GM23338 (cell line): Measurements from ENCODE around the gene MAP3K15. TPM values are rescaled to one million over a fixed set of nuclear protein-coding genes. Genes with fewer than 3 reads are reported as not detected.

Experiments
- ATAC-seq: fragments of 200-7000 bp; cut with Tn5 transposase; 3 replicates; pipeline ENCODE4 v1.9.1; 2020
- DNase-seq: peaks from one replicate; pipeline ENCODE4 v3.0.0-alpha.2; 2015; ENCODE audit warnings: low spot score
- H2AFZ ChIP-seq: fragments of 200-600 bp; sonication (generic); 2 replicates; pipeline ENCODE4 v1.8.0; 2016; ENCODE audit warnings: antibody characterized with exemption, mild to moderate bottlenecking, moderate library complexity
- H3F3A ChIP-seq: fragments of 200-600 bp; sonication (generic); replicated peaks from 2 replicates; pipeline ENCODE4 v1.8.0; 2017; ENCODE audit warnings: antibody characterized with exemption, mixed run types, low read depth
- H3K27ac ChIP-seq: fragments of 200-600 bp; sonication (generic); 2 replicates; pipeline ENCODE4 v1.6.1; 2016; ENCODE audit warnings: low read depth
- H3K27me3 ChIP-seq: fragments of 200-600 bp; sonication (generic); 2 replicates; pipeline ENCODE4 v1.8.0; 2016; ENCODE audit warnings: mild to moderate bottlenecking, mixed run types, moderate library complexity; ENCODE audit not compliant: insufficient read depth
- H3K36me3 ChIP-seq: fragments of 200-600 bp; sonication (generic); 2 replicates; pipeline ENCODE4 v1.8.0; 2016; ENCODE audit warnings: mild to moderate bottlenecking; ENCODE audit not compliant: insufficient read depth
- H3K4me1 ChIP-seq: fragments of 200-600 bp; sonication (generic); 2 replicates; pipeline ENCODE4 v1.8.0; 2016; ENCODE audit warnings: mild to moderate bottlenecking, moderate library complexity; ENCODE audit not compliant: insufficient read depth
- H3K4me2 ChIP-seq: fragments of 200-600 bp; sonication (generic); 2 replicates; pipeline ENCODE4 v1.7.1; 2017; ENCODE audit warnings: mixed run types
- H3K4me3 ChIP-seq: fragments of 200-600 bp; sonication (generic); 2 replicates; pipeline ENCODE4 v1.6.1; 2016; ENCODE audit warnings: mixed run types
- H3K79me2 ChIP-seq: fragments of 200-600 bp; sonication (generic); replicated peaks from 2 replicates; pipeline ENCODE4 v1.8.0; 2017; ENCODE audit warnings: mild to moderate bottlenecking; ENCODE audit not compliant: insufficient read depth
- H3K9me2 ChIP-seq: fragments of 200-600 bp; sonication (generic); 2 replicates; pipeline ENCODE4 v1.8.0; 2017; ENCODE audit not compliant: insufficient read depth
- H4K20me1 ChIP-seq: fragments of 200-600 bp; sonication (generic); replicated peaks from 2 replicates; pipeline ENCODE4 v1.8.0; 2017; ENCODE audit warnings: mild to moderate bottlenecking; ENCODE audit not compliant: insufficient read depth
- H3K27ac Mint-ChIP-seq: 2 replicates; pipeline ENCODE4 v1.8.0; 2020; ENCODE audit warnings: inconsistent platforms, mild to moderate bottlenecking, moderate library complexity, mixed read lengths
- H3K27me3 Mint-ChIP-seq: 3 replicates; pipeline ENCODE4 v1.8.0; 2022; ENCODE audit warnings: low read depth, mild to moderate bottlenecking, moderate library complexity, mixed read lengths, inconsistent platforms; ENCODE audit not compliant: insufficient read depth, poor library complexity
- H3K36me3 Mint-ChIP-seq: 3 replicates; pipeline ENCODE4 v1.8.0; 2021; ENCODE audit warnings: low read depth, mild to moderate bottlenecking, inconsistent platforms, moderate library complexity, mixed read lengths
- H3K4me1 Mint-ChIP-seq: 3 replicates; pipeline ENCODE4 v1.8.0; 2020; ENCODE audit warnings: mild to moderate bottlenecking, inconsistent platforms, mixed read lengths
- H3K4me3 Mint-ChIP-seq: 3 replicates; pipeline ENCODE4 v1.8.0; 2021; ENCODE audit warnings: moderate library complexity, mild to moderate bottlenecking, inconsistent platforms, mixed read lengths
- H3K9me3 Mint-ChIP-seq: 3 replicates; pipeline ENCODE4 v1.8.0; 2020; ENCODE audit warnings: moderate library complexity, mild to moderate bottlenecking, inconsistent platforms, mixed read lengths
- CREB1 ChIP-seq: fragments of 250-450 bp; sonication (Bioruptor Pico); IDR thresholded peaks from 2 replicates; pipeline ENCODE4 v1.5.0; 2020; ENCODE audit warnings: low read depth, mild to moderate bottlenecking, moderate library complexity
- ETS1 ChIP-seq: IDR thresholded peaks from 2 replicates; pipeline ENCODE4 v1.6.1; 2016; ENCODE audit warnings: antibody characterized with exemption
- EZH2 ChIP-seq: fragments of 200-600 bp; sonication (generic); IDR thresholded peaks from one replicate; pipeline ENCODE4 v1.8.0; 2017; ENCODE audit warnings: antibody characterized with exemption, mild to moderate bottlenecking, low read depth; ENCODE audit not compliant: unreplicated experiment
- EZH2phosphoT487 ChIP-seq: fragments of 200-600 bp; sonication (generic); IDR thresholded peaks from one replicate; pipeline ENCODE4 v1.8.1; 2018; ENCODE audit warnings: antibody characterized with exemption; ENCODE audit not compliant: unreplicated experiment
- JUNB ChIP-seq: IDR thresholded peaks from one replicate; pipeline ENCODE4 v1.6.1; 2016; ENCODE audit warnings: antibody characterized with exemption; ENCODE audit not compliant: unreplicated experiment
- NANOG ChIP-seq: IDR thresholded peaks from 2 replicates; pipeline ENCODE4 v1.6.1; 2016; ENCODE audit warnings: antibody characterized with exemption, borderline replicate concordance
- POLR2AphosphoS5 ChIP-seq: IDR thresholded peaks from 2 replicates; pipeline ENCODE4 v1.6.1; 2016; ENCODE audit warnings: antibody characterized with exemption, low read depth
- STAT1 ChIP-seq: IDR thresholded peaks from one replicate; pipeline ENCODE4 v1.6.1; 2016; ENCODE audit warnings: antibody characterized with exemption; ENCODE audit not compliant: unreplicated experiment
- ZNF114 ChIP-seq: fragments of 250-450 bp; sonication (Bioruptor Pico); IDR thresholded peaks from 2 replicates; pipeline ENCODE4 v1.5.0; 2020; ENCODE audit warnings: mild to moderate bottlenecking, moderate library complexity
- ZNF331 ChIP-seq: fragments of 250-450 bp; sonication (Bioruptor Pico); IDR thresholded peaks from 2 replicates; pipeline ENCODE4 v1.5.0; 2020; ENCODE audit warnings: low read depth, mild to moderate bottlenecking, moderate library complexity
- ZNF462 ChIP-seq: fragments of 250-450 bp; sonication (Bioruptor Pico); IDR thresholded peaks from 2 replicates; pipeline ENCODE4 v1.5.0; 2020; ENCODE audit warnings: mild to moderate bottlenecking, moderate library complexity
- polyA plus RNA-seq: library from polyadenylated mRNA; unstranded; fragments of >200 nt; fragmentation: Nextera tagmentation; extraction: Ambion mirVana; gene quantifications from 2 replicates; pipeline ENCODE4 v1.2.1, GENCODE V29; 2016
- total RNA-seq: library from RNA; depleted of rRNA; stranded (reverse); fragments of >200 nt; shearing (Covaris generic); gene quantifications from 2 replicates; pipeline ENCODE4 v1.2.3, GENCODE V29; 2014
- TF ChIP-seq, protein P1 (sequence below), 2 experiments: fragments of 200-600 bp in 1 of 2; sonication (generic) in 1 of 2; conservative IDR thresholded peaks; 2 replicates each; pipeline versions ENCODE4 v1.5.1 to v1.6.1; 2016 to 2017; ENCODE audit warnings: antibody characterized with exemption in 2 of 2, low read depth in 2 of 2, mild to moderate bottlenecking in 2 of 2, moderate library complexity in 1 of 2

MAP3K15 gene
- total and polyA plus RNA-seq, 2 experiments from 2014 or later: 0.40 to 3.1 TPM

DNA sequence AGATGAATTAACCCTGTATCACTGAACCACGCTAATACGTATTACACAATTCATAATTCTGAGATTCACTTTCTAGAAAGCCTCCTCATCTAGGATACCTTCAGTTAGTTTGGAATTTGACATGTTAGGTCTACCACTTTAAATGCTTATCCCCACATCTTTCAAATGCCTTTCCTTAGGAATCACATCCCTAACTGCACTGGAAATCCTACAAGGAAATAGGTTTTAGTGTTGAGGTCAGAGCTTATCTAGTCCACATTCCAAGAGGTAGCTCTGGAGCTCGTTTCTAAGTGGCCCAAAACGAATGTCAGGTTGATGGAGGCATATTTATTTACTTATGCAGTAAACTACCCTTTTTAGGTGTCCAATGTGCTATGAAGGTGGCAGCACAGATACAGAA, 153.6 kb downstream of the MAP3K15 start (continued):
- TF ChIP-seq, protein P1, sequence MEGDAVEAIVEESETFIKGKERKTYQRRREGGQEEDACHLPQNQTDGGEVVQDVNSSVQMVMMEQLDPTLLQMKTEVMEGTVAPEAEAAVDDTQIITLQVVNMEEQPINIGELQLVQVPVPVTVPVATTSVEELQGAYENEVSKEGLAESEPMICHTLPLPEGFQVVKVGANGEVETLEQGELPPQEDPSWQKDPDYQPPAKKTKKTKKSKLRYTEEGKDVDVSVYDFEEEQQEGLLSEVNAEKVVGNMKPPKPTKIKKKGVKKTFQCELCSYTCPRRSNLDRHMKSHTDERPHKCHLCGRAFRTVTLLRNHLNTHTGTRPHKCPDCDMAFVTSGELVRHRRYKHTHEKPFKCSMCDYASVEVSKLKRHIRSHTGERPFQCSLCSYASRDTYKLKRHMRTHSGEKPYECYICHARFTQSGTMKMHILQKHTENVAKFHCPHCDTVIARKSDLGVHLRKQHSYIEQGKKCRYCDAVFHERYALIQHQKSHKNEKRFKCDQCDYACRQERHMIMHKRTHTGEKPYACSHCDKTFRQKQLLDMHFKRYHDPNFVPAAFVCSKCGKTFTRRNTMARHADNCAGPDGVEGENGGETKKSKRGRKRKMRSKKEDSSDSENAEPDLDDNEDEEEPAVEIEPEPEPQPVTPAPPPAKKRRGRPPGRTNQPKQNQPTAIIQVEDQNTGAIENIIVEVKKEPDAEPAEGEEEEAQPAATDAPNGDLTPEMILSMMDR (conservative IDR thresholded peaks at IDR 0.05; ENCODE audit: low read depth in 2 of 2): no peak
- TF ChIP-seq POLR2AphosphoS5 (no peak), ZNF331 (CRISPR knock-in tag) (no peak), CREB1 (no peak), JUNB (no peak), EZH2 (no peak)

- Histone ChIP-seq H3K27me3 (no peaks in the 10 kb centered on the region), H3K79me2 (no peaks in the 10 kb centered on the region), H3K9me2 (no peaks in the 10 kb centered on the region), H3K36me3 (no peaks in the 10 kb centered on the region; the same call in 1 of the 2 replicates), H3K4me3 (no peak overlapping the region), H3K4me1 (no peaks in the 10 kb centered on the region), H3K27ac (no peak overlapping the region), H2AFZ (no peak overlapping the region), H3F3A (no peaks in the 10 kb centered on the region), H4K20me1 (no peaks in the 10 kb centered on the region), H3K4me2 (no peak overlapping the region)
- Mint-ChIP-seq H3K4me3 (no peak overlapping the region), H3K36me3 (peaks cover 42% of the 10 kb centered on the region), H3K27ac (no peak overlapping the region), H3K9me3 (no peaks in the 10 kb centered on the region), H3K27me3 (peaks cover 1% of the 10 kb centered on the region), H3K4me1 (no peaks in the 10 kb centered on the region)
- no peak for ATAC-seq
- DNase-seq: no peak
- TF ChIP-seq NANOG: no peak
- TF ChIP-seq ZNF462 (CRISPR knock-in tag): no peak
- no peak for TF ChIP-seq EZH2
- no peak for TF ChIP-seq POLR2AphosphoS5
- no peak for TF ChIP-seq ZNF331 (CRISPR knock-in tag)
- no peak for TF ChIP-seq CREB1
- TF ChIP-seq, protein P1 (conservative IDR thresholded peaks at IDR 0.05; ENCODE audit: low read depth in 2 of 2): no peak
- TF ChIP-seq EZH2phosphoT487: no peak
- no peak for TF ChIP-seq ZNF114
- TF ChIP-seq JUNB: no peak
- TF ChIP-seq STAT1: no peak
- no peak for TF ChIP-seq ETS1
Measured at GRCh38 chrX:19360903-19361302, 154.4 kb downstream of the MAP3K15 start.
